Measurements from ENCODE around the gene CFAP61. TPM values are rescaled to one million over a fixed set of nuclear protein-coding genes. Genes with fewer than 3 reads are reported as not detected.
A peak's percentile ranks its signal among the peaks of the same experiment; 100 is the strongest.

The CFAP61 gene
- total RNA-seq, 1 donor from 2014 or later = not detected

DNA sequence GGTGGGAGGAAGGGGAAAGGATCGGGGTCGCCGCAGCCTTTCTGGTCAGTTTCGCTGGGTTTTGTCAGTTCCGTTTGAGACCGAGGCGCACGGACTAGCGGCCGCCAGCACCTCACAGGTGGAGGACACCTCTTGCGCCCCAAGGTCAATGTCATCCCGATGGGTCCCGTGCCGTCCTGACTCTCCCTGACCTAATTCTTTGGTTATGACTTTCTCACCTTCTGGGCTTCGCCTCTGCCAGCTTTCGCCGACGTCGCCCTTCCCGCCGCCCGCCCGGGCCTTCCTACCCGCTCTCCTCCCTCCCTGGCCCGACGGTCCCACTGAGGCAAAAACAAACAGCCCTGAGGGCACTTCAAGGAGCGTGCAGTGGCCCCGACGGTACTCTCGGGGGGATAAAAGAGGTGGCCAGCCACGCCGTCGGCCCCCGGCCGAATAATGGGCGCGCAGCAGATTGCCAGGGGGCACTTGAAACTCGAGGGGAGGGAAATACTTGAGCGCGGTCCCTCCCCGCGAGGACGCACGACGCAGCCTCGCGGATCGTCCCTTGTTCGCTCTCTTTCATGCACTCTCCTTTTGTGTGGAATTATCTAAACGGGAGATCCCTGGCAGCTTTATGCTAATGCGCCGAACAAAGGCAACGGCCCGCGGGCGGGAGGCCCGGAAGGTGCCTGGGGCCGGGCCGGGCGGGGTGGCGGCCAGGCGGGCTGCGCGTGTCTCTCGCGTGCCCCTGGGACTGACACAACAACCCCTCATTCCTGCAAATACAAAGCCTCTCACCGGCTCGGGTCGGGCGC is 311.7 kb downstream of the CFAP61 start:
- Mint-ChIP-seq H3K4me1 (ENCODE audit: low read depth, unreplicated experiment) (no peaks in the 10 kb centered on the region), H3K4me3 (ENCODE audit: unreplicated experiment) (no peak overlapping the region), H3K27ac (ENCODE audit: unreplicated experiment) (no peak overlapping the region), H3K9me3 (ENCODE audit: unreplicated experiment) (peaks cover 4% of the 10 kb centered on the region), H3K27me3 (ENCODE audit: low read depth, unreplicated experiment) (peaks cover 63% of the 10 kb centered on the region), H3K36me3 (ENCODE audit: low read depth, unreplicated experiment) (no peaks in the 10 kb centered on the region)
- H3K27ac ChIP-seq (ENCODE audit: low read depth, low read length) = no peak overlapping the region
- no peak overlapping the region for H3K9ac ChIP-seq (ENCODE audit: low read length)
- no peaks in the 10 kb centered on the region for H3K9me3 ChIP-seq (ENCODE audit: insufficient read depth, low read depth, low read length)
- no peak overlapping the region for H2AFZ ChIP-seq (ENCODE audit: low read depth, low read length)
- DNase-seq (ENCODE audit: low read depth) = no peak
- no peaks in the 10 kb centered on the region for H3K36me3 ChIP-seq (ENCODE audit: insufficient read depth, low read length)
- no peaks in the 10 kb centered on the region for H3K79me2 ChIP-seq (ENCODE audit: insufficient read depth, low read length)
- no peak overlapping the region for H3K4me2 ChIP-seq (ENCODE audit: low read length)
- peaks cover 57% of the 10 kb centered on the region for H3K27me3 ChIP-seq (ENCODE audit: insufficient read depth, low read length)
- H4K20me1 ChIP-seq (ENCODE audit: insufficient read depth, low read length) = no peaks in the 10 kb centered on the region
- no peak for FAIRE-seq
- no peak overlapping the region for H3K4me3 ChIP-seq (ENCODE audit: insufficient read depth, low read depth, low read length)
- no peaks in the 10 kb centered on the region for H3K4me1 ChIP-seq (ENCODE audit: insufficient read depth, low read length)
- TF ChIP-seq EZH2 (IDR thresholded peaks at IDR 0.05; ENCODE audit: insufficient read depth, low read length) = peak; percentile 53
- TF ChIP-seq, protein P1, sequence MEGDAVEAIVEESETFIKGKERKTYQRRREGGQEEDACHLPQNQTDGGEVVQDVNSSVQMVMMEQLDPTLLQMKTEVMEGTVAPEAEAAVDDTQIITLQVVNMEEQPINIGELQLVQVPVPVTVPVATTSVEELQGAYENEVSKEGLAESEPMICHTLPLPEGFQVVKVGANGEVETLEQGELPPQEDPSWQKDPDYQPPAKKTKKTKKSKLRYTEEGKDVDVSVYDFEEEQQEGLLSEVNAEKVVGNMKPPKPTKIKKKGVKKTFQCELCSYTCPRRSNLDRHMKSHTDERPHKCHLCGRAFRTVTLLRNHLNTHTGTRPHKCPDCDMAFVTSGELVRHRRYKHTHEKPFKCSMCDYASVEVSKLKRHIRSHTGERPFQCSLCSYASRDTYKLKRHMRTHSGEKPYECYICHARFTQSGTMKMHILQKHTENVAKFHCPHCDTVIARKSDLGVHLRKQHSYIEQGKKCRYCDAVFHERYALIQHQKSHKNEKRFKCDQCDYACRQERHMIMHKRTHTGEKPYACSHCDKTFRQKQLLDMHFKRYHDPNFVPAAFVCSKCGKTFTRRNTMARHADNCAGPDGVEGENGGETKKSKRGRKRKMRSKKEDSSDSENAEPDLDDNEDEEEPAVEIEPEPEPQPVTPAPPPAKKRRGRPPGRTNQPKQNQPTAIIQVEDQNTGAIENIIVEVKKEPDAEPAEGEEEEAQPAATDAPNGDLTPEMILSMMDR (IDR thresholded peaks at IDR 0.05; ENCODE audit: insufficient read depth, low read depth, low read length) = no peak

DNA sequence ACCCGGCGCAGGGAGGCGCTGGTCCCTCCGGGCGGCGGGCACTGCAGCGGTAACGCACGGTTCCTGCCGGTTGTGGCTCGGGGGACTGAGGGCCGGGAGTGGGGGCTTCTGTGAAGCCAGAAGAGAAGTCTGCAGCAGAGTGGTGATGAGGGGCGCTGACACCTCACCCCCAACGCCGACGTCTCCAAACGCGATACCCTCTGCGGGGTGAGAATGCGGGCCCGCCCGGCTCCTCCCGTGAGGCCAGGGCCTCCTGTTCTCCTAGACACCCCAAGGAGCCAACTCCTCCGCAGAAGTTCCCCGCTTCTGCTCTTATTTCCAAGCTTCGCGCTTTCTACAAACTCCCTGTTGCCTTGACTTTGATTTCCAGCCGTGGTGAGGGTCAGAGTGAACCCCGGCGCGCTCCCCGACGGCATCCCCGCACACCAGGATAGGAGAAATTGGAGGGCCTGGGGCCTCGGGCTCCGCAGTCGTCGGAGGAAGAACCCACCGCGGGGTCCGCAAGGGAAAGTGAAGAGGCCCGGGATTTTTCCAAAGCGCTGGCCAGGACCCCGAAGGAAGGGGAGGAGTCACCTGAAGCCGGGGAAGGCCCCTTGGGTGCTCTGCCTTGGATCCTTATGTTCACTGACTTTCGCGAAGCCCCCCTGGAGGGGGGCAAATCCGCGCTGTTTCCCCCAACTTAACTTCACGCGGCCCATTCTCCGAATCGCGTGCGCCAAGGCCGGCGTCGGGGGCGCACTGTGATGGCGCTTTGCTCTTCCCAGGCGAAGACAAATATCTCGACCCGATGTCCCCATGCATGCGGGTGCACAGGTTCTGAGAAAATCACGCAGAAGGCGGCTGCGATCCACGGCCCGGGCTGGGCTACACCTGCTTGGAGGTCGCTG is 312.5 kb downstream of the CFAP61 start:
- Histone ChIP-seq H3K36me3 (ENCODE audit: insufficient read depth, low read length) (no peaks in the 10 kb centered on the region), H3K4me1 (ENCODE audit: insufficient read depth, low read length) (no peaks in the 10 kb centered on the region), H3K4me3 (ENCODE audit: insufficient read depth, low read depth, low read length) (no peak overlapping the region), H3K4me2 (ENCODE audit: low read length) (no peak overlapping the region), H3K9me3 (ENCODE audit: insufficient read depth, low read depth, low read length) (peaks cover 4% of the 10 kb centered on the region), H3K27ac (ENCODE audit: low read depth, low read length) (no peak overlapping the region), H3K79me2 (ENCODE audit: insufficient read depth, low read length) (no peaks in the 10 kb centered on the region), H3K27me3 (ENCODE audit: insufficient read depth, low read length) (peaks cover 64% of the 10 kb centered on the region), H2AFZ (ENCODE audit: low read depth, low read length) (no peak overlapping the region), H3K9ac (ENCODE audit: low read length) (no peak overlapping the region), H4K20me1 (ENCODE audit: insufficient read depth, low read length) (no peaks in the 10 kb centered on the region)
- DNase-seq (ENCODE audit: low read depth) (no peak), FAIRE-seq (no peak)
- Mint-ChIP-seq H3K4me1 (ENCODE audit: low read depth, unreplicated experiment) (peaks cover 1% of the 10 kb centered on the region), H3K9me3 (ENCODE audit: unreplicated experiment) (peaks cover 6% of the 10 kb centered on the region), H3K27me3 (ENCODE audit: low read depth, unreplicated experiment) (peaks cover 59% of the 10 kb centered on the region), H3K27ac (ENCODE audit: unreplicated experiment) (no peak overlapping the region), H3K4me3 (ENCODE audit: unreplicated experiment) (no peak overlapping the region), H3K36me3 (ENCODE audit: low read depth, unreplicated experiment) (no peaks in the 10 kb centered on the region)
- peak; percentile 69 for TF ChIP-seq EZH2 (IDR thresholded peaks at IDR 0.05; ENCODE audit: insufficient read depth, low read length)
- TF ChIP-seq, protein P1 (IDR thresholded peaks at IDR 0.05; ENCODE audit: insufficient read depth, low read depth, low read length) = no peak

All from astrocyte (in vitro differentiated cells and primary cell).